Adrenal gland (tissue), 5 donors: Measurements from ENCODE around the gene FEZF1.

ENCODE experiments used
- POLR2A ChIP-seq, 2 donors: fragments of 450-650 bp; IDR thresholded peaks; one replicate each; pipeline ENCODE4 v1.6.1; 2017; ENCODE audit warnings: antibody characterized with exemption in 2 of 2, mild to moderate bottlenecking in 2 of 2, moderate library complexity in 1 of 2
- TF ChIP-seq, protein P1 (sequence below), 6 experiments: fragments of 450-650 bp in 4 of 6; fragments of 200-600 bp in 2 of 6; sonication (generic) in 1 of 6; IDR thresholded peaks; 1 replicate in 5 of 6; 2 replicates in 1 of 6; pipeline versions ENCODE4 v1.5.1 to v1.8.0; 2016 to 2021; ENCODE audit warnings: antibody characterized with exemption in 6 of 6, mild to moderate bottlenecking in 2 of 6, moderate library complexity in 1 of 6
- donor health status: DM: no; HTN: no; CAD: no.

DNA sequence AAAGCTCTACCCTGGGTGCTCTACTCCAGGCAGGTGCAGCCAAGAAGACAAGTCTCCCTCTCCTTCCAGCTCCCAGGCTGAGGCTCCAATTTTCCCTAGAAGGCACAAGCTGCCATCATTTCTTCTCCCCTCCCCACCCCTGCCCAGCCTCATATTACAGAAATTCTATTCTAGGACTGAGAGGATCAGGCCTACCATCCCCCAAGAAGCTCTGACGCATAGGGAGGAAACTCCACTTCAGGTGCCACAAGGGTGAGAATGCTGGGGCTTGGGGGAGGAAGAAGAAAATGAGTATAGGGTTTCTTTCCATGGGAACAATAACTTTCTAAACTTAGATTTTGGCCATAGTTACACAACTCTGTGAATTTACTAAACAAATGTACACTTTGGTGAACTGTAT is 35.3 kb downstream of the FEZF1 start:
- TF ChIP-seq, protein P1, sequence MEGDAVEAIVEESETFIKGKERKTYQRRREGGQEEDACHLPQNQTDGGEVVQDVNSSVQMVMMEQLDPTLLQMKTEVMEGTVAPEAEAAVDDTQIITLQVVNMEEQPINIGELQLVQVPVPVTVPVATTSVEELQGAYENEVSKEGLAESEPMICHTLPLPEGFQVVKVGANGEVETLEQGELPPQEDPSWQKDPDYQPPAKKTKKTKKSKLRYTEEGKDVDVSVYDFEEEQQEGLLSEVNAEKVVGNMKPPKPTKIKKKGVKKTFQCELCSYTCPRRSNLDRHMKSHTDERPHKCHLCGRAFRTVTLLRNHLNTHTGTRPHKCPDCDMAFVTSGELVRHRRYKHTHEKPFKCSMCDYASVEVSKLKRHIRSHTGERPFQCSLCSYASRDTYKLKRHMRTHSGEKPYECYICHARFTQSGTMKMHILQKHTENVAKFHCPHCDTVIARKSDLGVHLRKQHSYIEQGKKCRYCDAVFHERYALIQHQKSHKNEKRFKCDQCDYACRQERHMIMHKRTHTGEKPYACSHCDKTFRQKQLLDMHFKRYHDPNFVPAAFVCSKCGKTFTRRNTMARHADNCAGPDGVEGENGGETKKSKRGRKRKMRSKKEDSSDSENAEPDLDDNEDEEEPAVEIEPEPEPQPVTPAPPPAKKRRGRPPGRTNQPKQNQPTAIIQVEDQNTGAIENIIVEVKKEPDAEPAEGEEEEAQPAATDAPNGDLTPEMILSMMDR (IDR thresholded peaks at IDR 0.05), result no peak
- no peak for TF ChIP-seq POLR2A (IDR thresholded peaks at IDR 0.05)
